GM12878 (cell line): ENCODE results near the gene ZNF791. TPM values are rescaled to one million over a fixed set of nuclear protein-coding genes. Genes with fewer than 3 reads are reported as not detected.

Experiments
- ATAC-seq: fragments of 200-7000 bp; cut with Tn5 transposase; 3 replicates; pipeline ENCODE4 v1.9.1; 2020; ENCODE audit warnings: mild to moderate bottlenecking, moderate library complexity
- BruUV-seq: library from RNA; stranded (reverse); fragments of 400-500 nt; replicated peaks from 2 replicates; lab custom pipeline; 2021; lab: Mats Ljungman, UMichigan
- CTCF ChIA-PET: fragments of 300-600 bp; sonication (Branson Sonifier 250); formaldehyde crosslinking; extraction: SDS; loops from one replicate; lab custom pipeline; 2021; ENCODE audit warnings: inconsistent platforms; lab: Yijun Ruan, JAX
- POLR2A ChIA-PET: fragments of 350-600 bp; formaldehyde crosslinking; extraction: SDS; loops from one replicate; lab custom pipeline; 2021; ENCODE audit warnings: inconsistent platforms; lab: Charles Lee
- RAD21 ChIA-PET: fragments of 300-600 bp; sonication (Branson Sonifier 250); formaldehyde crosslinking; loops from one replicate; lab custom pipeline; 2023; ENCODE audit warnings: antibody characterized with exemption; ENCODE audit not compliant: unreplicated experiment; lab: Charles Lee
- SMC1A ChIA-PET: fragments of 300-600 bp; sonication (Branson Sonifier 250); formaldehyde crosslinking; loops from one replicate; lab custom pipeline; 2023; ENCODE audit not compliant: unreplicated experiment, uncharacterized antibody; lab: Charles Lee
- DNase-seq: peaks from one replicate; pipeline ENCODE4 v3.0.0-alpha.2; 2011; ENCODE audit warnings: low read depth, low spot score
- FAIRE-seq: peaks from 3 replicates; lab custom pipeline; 2011; peaks lifted over from hg19 to GRCh38; lab: Jason Lieb, UNC
- H2AFZ ChIP-seq: 2 replicates; pipeline ENCODE4 v1.6.0; 2011; ENCODE audit warnings: low read depth, low read length, control low read depth; ENCODE audit not compliant: control insufficient read depth
- H3K27ac ChIP-seq: 2 replicates; pipeline ENCODE4 v1.5.1; 2011; ENCODE audit warnings: control low read depth; ENCODE audit not compliant: control insufficient read depth, insufficient read depth
- H3K27me3 ChIP-seq, 2 experiments: replicated peaks in 1 of 2; 2 replicates each; pipeline versions ENCODE4 v1.6.0 to v1.6.1; 2011; ENCODE audit warnings: low read length in 1 of 2; ENCODE audit not compliant: control insufficient read depth in 2 of 2, insufficient read depth in 2 of 2
- H3K36me3 ChIP-seq, 2 experiments: 2 replicates each; pipeline ENCODE4 v1.5.1; 2011; ENCODE audit warnings: low read length in 1 of 2; ENCODE audit not compliant: control insufficient read depth in 2 of 2, insufficient read depth in 2 of 2
- H3K4me1 ChIP-seq: 2 replicates; pipeline ENCODE4 v1.6.1; 2011; ENCODE audit warnings: mild to moderate bottlenecking, low read length, moderate library complexity, mixed read lengths; ENCODE audit not compliant: control insufficient read depth, insufficient read depth
- H3K4me2 ChIP-seq: 2 replicates; pipeline ENCODE4 v1.6.0; 2011; ENCODE audit warnings: control low read depth; ENCODE audit not compliant: control insufficient read depth, insufficient read depth
- H3K4me3 ChIP-seq: fragments of 200-600 bp; sonication (generic); 2 replicates; pipeline ENCODE4 v1.5.1; 2016
- H3K79me2 ChIP-seq: 2 replicates; pipeline ENCODE4 v1.6.0; 2011; ENCODE audit warnings: low read length; ENCODE audit not compliant: control insufficient read depth, insufficient read depth
- H3K9ac ChIP-seq: 2 replicates; pipeline ENCODE4 v1.8.0; 2011; ENCODE audit warnings: low read length, control low read depth, mixed read lengths; ENCODE audit not compliant: control insufficient read depth, insufficient read depth
- H3K9me3 ChIP-seq: replicated peaks from 3 replicates; pipeline ENCODE4 v1.5.1; 2011; ENCODE audit warnings: mild to moderate bottlenecking, low read length; ENCODE audit not compliant: control insufficient read depth, insufficient read depth
- H4K20me1 ChIP-seq: 2 replicates; pipeline ENCODE4 v1.6.0; 2011; ENCODE audit not compliant: control insufficient read depth, insufficient read depth
- ATF2 ChIP-seq: IDR thresholded peaks from 2 replicates; pipeline ENCODE4 v1.6.1; 2012; ENCODE audit warnings: low read length, inconsistent platforms
- BCL3 ChIP-seq: IDR thresholded peaks from 2 replicates; pipeline ENCODE4 v1.6.1; 2011; ENCODE audit warnings: borderline replicate concordance, low read depth, mild to moderate bottlenecking, moderate library complexity, low read length; ENCODE audit not compliant: insufficient read depth, poor library complexity, severe bottlenecking
- CEBPZ ChIP-seq: fragments of 150-350 bp; IDR thresholded peaks from 2 replicates; pipeline ENCODE4 v1.6.1; 2016; ENCODE audit warnings: low read depth, low read length
- MTA2 ChIP-seq: fragments of 450-650 bp; IDR thresholded peaks from 2 replicates; pipeline ENCODE4 v1.6.1; 2016; ENCODE audit warnings: low read depth, mild to moderate bottlenecking, moderate library complexity
- RAD51 ChIP-seq: fragments of 450-650 bp; IDR thresholded peaks from 2 replicates; pipeline ENCODE4 v1.6.1; 2016; ENCODE audit warnings: moderate library complexity, mild to moderate bottlenecking, inconsistent platforms
- SIX5 ChIP-seq: IDR thresholded peaks from 2 replicates; pipeline ENCODE4 v1.6.1; 2011; ENCODE audit warnings: mild to moderate bottlenecking, low read depth, low read length, moderate library complexity; ENCODE audit not compliant: severe bottlenecking
- ZNF24 ChIP-seq: fragments of 450-650 bp; IDR thresholded peaks from 2 replicates; pipeline ENCODE4 v1.6.1; 2017; ENCODE audit warnings: antibody characterized with exemption, mild to moderate bottlenecking
- ZSCAN29 ChIP-seq: fragments of 450-650 bp; IDR thresholded peaks from 2 replicates; pipeline ENCODE4 v1.6.1; 2017; ENCODE audit warnings: mild to moderate bottlenecking, moderate library complexity
- whole genome bisulfite sequencing: methylation state at CpG from one replicate; pipeline ENCODE4 v1.1.6; 2016; ENCODE audit warnings: low lambda C conversion rate; ENCODE audit not compliant: insufficient replicate concordance, insufficient coverage; ENCODE audit errors: missing lambda C conversion rate; 5-methylcytosine and 5-hydroxymethylcytosine counted together
- in situ Hi-C: fragments of 300-500 bp; cut with MboI; formaldehyde crosslinking; loops from 9 replicates; pipeline ENCODE4 v1.14.3; 2018; ENCODE audit warnings: mixed read lengths
- intact Hi-C: fragments of 100-400 bp; cut with micrococcal nuclease; formaldehyde crosslinking; loops from one replicate; pipeline ENCODE4 v1.14.2; 2022; ENCODE audit not compliant: unreplicated experiment
- polyA plus RNA-seq, 11 experiments: library from polyadenylated mRNA; depleted of rRNA in 4 of 11; unstranded in 6 of 11; stranded (reverse) in 5 of 11; fragments of >200 nt; fragmentation: Nextera tagmentation in 4 of 11; fragmentation: Illumina TruSeq in 1 of 11; extraction: Ambion mirVana in 4 of 11; extraction: Trizol in 1 of 11; gene quantifications; 1 replicate in 1 of 11; 2 replicates in 10 of 11; pipeline versions ENCODE4 v1.2.1 to v1.2.3, GENCODE V29; 2011 to 2016; ENCODE audit warnings: inconsistent platforms in 2 of 11, missing spikeins in 2 of 11, low read depth in 1 of 11
- total RNA-seq, 4 experiments: library from RNA; depleted of rRNA in 3 of 4; stranded (reverse); fragments of >200 nt in 3 of 4; fragmentation: Illumina TruSeq in 1 of 4; extraction: Trizol in 1 of 4; gene quantifications; 2 replicates each; pipeline versions ENCODE4 v1.2.1 to v1.2.3, GENCODE V29; 2013 to 2021

The ZNF791 gene
- total and polyA plus RNA-seq, 10 of the 15 experiments (the other 5 are each of a cell fraction or from before 2014, with no cell fraction given), result 7.5 to 24.0 (median 11.8) TPM

GRCh38 chr19:12646551-12646950 lies 35.8 kb downstream of the ZNF791 start:
- ChIA-PET RAD21 (no interaction called here), CTCF (no interaction called here), POLR2A (no interaction called here), SMC1A (no interaction called here)
- ATAC-seq, result no peak
- Histone ChIP-seq H3K9me3 (no peaks in the 10 kb centered on the region; the same call in 2 of the 3 replicates), H3K36me3 (peaks cover 3 to 5% of the 10 kb centered on the region in 2 experiments; a peak in 2 of 4 replicates), H3K9ac (no peak overlapping the region), H3K4me1 (no peaks in the 10 kb centered on the region), H3K79me2 (no peaks in the 10 kb centered on the region), H4K20me1 (no peaks in the 10 kb centered on the region), H3K27me3 (no peaks in the 10 kb centered on the region), H3K4me3 (no peak overlapping the region), H3K27ac (no peak overlapping the region), H2AFZ (no peak overlapping the region), H3K4me2 (no peak overlapping the region)
- no peak for TF ChIP-seq BCL3
- FAIRE-seq, result no peak
- no peak for DNase-seq
- in situ Hi-C loops (no loop called here), intact Hi-C loops (no loop called here)
- BruUV-seq, result no TSS peak
- WGBS, result 65% methylated on average over 10 of the region's 10 CpGs

GRCh38 chr19:12647047-12647446 lies 36.3 kb downstream of the ZNF791 start:
- BruUV-seq, result TSS peak; percentile 17

More at GRCh38 chr19:12647047-12647446, 36.3 kb downstream of the ZNF791 start:
- Histone ChIP-seq H3K4me2 (no peak overlapping the region), H3K27me3 (no peaks in the 10 kb centered on the region), H3K9me3 (no peaks in the 10 kb centered on the region; the same call in 2 of the 3 replicates), H4K20me1 (no peaks in the 10 kb centered on the region), H3K9ac (no peak overlapping the region), H3K79me2 (no peaks in the 10 kb centered on the region), H3K4me1 (no peaks in the 10 kb centered on the region), H3K36me3 (peaks cover 4 to 10% of the 10 kb centered on the region in 2 experiments; a peak in 3 of 4 replicates), H3K27ac (no peak overlapping the region), H2AFZ (no peak overlapping the region), H3K4me3 (no peak overlapping the region)
- no peak for DNase-seq
- intact Hi-C loops, result no loop called here
- in situ Hi-C loops, result no loop called here
- no peak for TF ChIP-seq ATF2
- TF ChIP-seq MTA2, result no peak
- no peak for TF ChIP-seq SIX5
- TF ChIP-seq ZNF24, result no peak
- TF ChIP-seq ZSCAN29, result no peak
- no peak for TF ChIP-seq RAD51
- no peak for TF ChIP-seq CEBPZ
- FAIRE-seq, result no peak
- ChIA-PET POLR2A (interaction anchor here (0.6 kb wide), 1 partner anchor 1064 kb away, joined by 3 read pairs; no protein-coding TSS in a partner anchor), SMC1A (no interaction called here), RAD21 (no interaction called here), CTCF (interaction anchor here (0.6 kb wide), 1 partner anchor 30 kb away, joined by 3 read pairs; no protein-coding TSS in a partner anchor)
- 87% methylated on average over 8 of the region's 8 CpGs for WGBS
- no peak for ATAC-seq
